Vagina (tissue), 2 donors: Measurements from ENCODE around the gene FAM124B.

ENCODE experiments used
- CTCF ChIP-seq, 3 experiments: fragments of 450-650 bp in 2 of 3; fragments of 200-600 bp in 1 of 3; sonication (generic) in 1 of 3; IDR thresholded peaks; one replicate each; pipeline ENCODE4 v1.5.1; 2017 to 2019; ENCODE audit warnings: antibody characterized with exemption in 3 of 3, mild to moderate bottlenecking in 2 of 3, moderate library complexity in 2 of 3
- POLR2A ChIP-seq, 2 donors: fragments of 450-650 bp; IDR thresholded peaks; one replicate each; pipeline ENCODE4 v1.6.1; 2017; ENCODE audit warnings: antibody characterized with exemption in 2 of 2, mild to moderate bottlenecking in 2 of 2, moderate library complexity in 2 of 2
- POLR2AphosphoS5 ChIP-seq, 2 donors: sonication (generic); formaldehyde crosslinking; IDR thresholded peaks; one replicate each; pipeline ENCODE4 v1.9.0; 2017; ENCODE audit warnings: antibody characterized with exemption in 2 of 2, mild to moderate bottlenecking in 2 of 2, low read depth in 1 of 2; ENCODE audit not compliant: insufficient read depth in 1 of 2

DNA sequence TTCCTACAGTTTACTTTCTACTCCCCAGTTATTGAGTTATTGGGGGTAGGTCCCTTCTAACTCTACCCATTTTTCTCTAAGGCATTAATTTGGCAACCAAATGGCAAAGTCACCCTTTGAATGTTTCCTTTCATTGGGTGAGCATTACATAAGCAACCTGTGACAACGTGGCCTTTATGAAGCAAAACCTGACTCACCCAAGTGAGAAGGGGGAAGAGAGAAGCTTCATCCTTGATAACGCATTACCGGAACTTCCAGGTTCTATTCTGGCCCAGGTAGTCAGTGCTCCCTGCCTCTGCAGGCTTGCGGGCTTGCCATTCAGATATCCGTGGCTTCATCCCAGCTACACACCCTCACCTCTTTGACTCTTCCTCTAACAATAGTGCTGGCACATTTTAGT is 39.1 kb upstream of the FAM124B start:
- TF ChIP-seq CTCF (IDR thresholded peaks at IDR 0.05) (no peak), POLR2A (IDR thresholded peaks at IDR 0.05) (no peak), POLR2AphosphoS5 (IDR thresholded peaks at IDR 0.05; ENCODE audit: insufficient read depth in 1 of 2, low read depth in 1 of 2) (peak in 1 of 2 donors; percentile 55)
